GM18511 (cell line): ENCODE results near the gene CCDC70.
A peak's percentile ranks its signal among the peaks of the same experiment; 100 is the strongest.

ENCODE experiments used
- ATAC-seq: cut with Tn5 transposase; IDR thresholded peaks from one replicate; pipeline ENCODE4 v1.9.1; 2021; ENCODE audit warnings: mild to moderate bottlenecking, moderate library complexity; ENCODE audit not compliant: unreplicated experiment

The CCDC70 gene

GRCh38 chr13:51828730-51829567 is 32.8 kb upstream of the CCDC70 start:
- no peak for ATAC-seq

GRCh38 chr13:51829568-51829899 is 32.2 kb upstream of the CCDC70 start:
- ATAC-seq, result no peak

GRCh38 chr13:51831519-51831918 is 30.2 kb upstream of the CCDC70 start:
- ATAC-seq, result no peak

GRCh38 chr13:51832471-51833152 is 29.2 kb upstream of the CCDC70 start:
- peak; percentile 91 for ATAC-seq

- no peak for ATAC-seq
Observed at GRCh38 chr13:51833980-51834379, 27.8 kb upstream of the CCDC70 start.

- ATAC-seq, result no peak
Observed at GRCh38 chr13:51834581-51835171, 27.1 kb upstream of the CCDC70 start.

GRCh38 chr13:51837016-51837415 is 24.8 kb upstream of the CCDC70 start:
- no peak for ATAC-seq

- ATAC-seq, result no peak
Observed at GRCh38 chr13:51838240-51838846, 23.4 kb upstream of the CCDC70 start.

- ATAC-seq, result no peak
Observed at GRCh38 chr13:51839711-51840540, 21.8 kb upstream of the CCDC70 start.

GRCh38 chr13:51840917-51841316 is 20.9 kb upstream of the CCDC70 start:
- ATAC-seq, result no peak

GRCh38 chr13:51841732-51842131 is 20.0 kb upstream of the CCDC70 start:
- ATAC-seq, result no peak

- ATAC-seq, result no peak
Observed at GRCh38 chr13:51843529-51843928, 18.2 kb upstream of the CCDC70 start.

GRCh38 chr13:51844862-51845573 is 16.8 kb upstream of the CCDC70 start, which contains the start of gene TMEM272:
TSS of gene TMEM272 (minus strand) at chr13:51845177. CDS start at chr13:51838530, 6,647 bp downstream.
- peak; percentile 83 for ATAC-seq

- no peak for ATAC-seq
Observed at GRCh38 chr13:51845574-51846318, 16.0 kb upstream of the CCDC70 start.

GRCh38 chr13:51846756-51847155 is 15.0 kb upstream of the CCDC70 start:
- ATAC-seq, result no peak

GRCh38 chr13:51848674-51849073 is 13.1 kb upstream of the CCDC70 start:
- no peak for ATAC-seq

- ATAC-seq, result no peak
Observed at GRCh38 chr13:51849145-51850101, 12.3 kb upstream of the CCDC70 start.
